Measurements from ENCODE around the gene TRPM5. TPM values are rescaled to one million over a fixed set of nuclear protein-coding genes. Genes with fewer than 3 reads are reported as not detected.

TRPM5 gene
- total RNA-seq, 3 donors from 2014 or later: 2.2 to 3.7 (median 2.5) TPM

GRCh38 chr11:2471804-2472096 is 27.4 kb upstream of the TRPM5 start:
- ATAC-seq: no peak
- intact Hi-C loops (cut with DNase I, micrococcal nuclease): no loop called here
- Histone ChIP-seq H3K4me1 (ENCODE audit: low read depth) (peaks cover 6% of the 10 kb centered on the region), H3K36me3 (ENCODE audit: low read depth) (no peaks in the 10 kb centered on the region), H3K4me3 (no peak overlapping the region), H3K9me3 (no peaks in the 10 kb centered on the region)
- no peak for DNase-seq
- TF ChIP-seq CTCF (IDR thresholded peaks at IDR 0.05): no peak

GRCh38 chr11:2471048-2471803 is 26.9 kb upstream of the TRPM5 start:
- peaks cover 8% of the 10 kb centered on the region for H3K4me1 ChIP-seq (ENCODE audit: low read depth)
- intact Hi-C loops (cut with DNase I, micrococcal nuclease): no loop called here
- DNase-seq (no peak), ATAC-seq (no peak)
- H3K4me3 ChIP-seq: no peak overlapping the region
- no peaks in the 10 kb centered on the region for H3K36me3 ChIP-seq (ENCODE audit: low read depth)
- no peaks in the 10 kb centered on the region for H3K9me3 ChIP-seq
- TF ChIP-seq CTCF (IDR thresholded peaks at IDR 0.05): no peak

GRCh38 chr11:2470495-2470894 is 26.2 kb upstream of the TRPM5 start:
- intact Hi-C loops (cut with DNase I, micrococcal nuclease): no loop called here

GRCh38 chr11:2468363-2469235 is 24.3 kb upstream of the TRPM5 start:
- no peak for TF ChIP-seq CTCF (IDR thresholded peaks at IDR 0.05)
- no peak for DNase-seq
- intact Hi-C loops (cut with DNase I, micrococcal nuclease): no loop called here

More at GRCh38 chr11:2470495-2470894, 26.2 kb upstream of the TRPM5 start:
- ATAC-seq: no peak
- no peak overlapping the region for H3K4me3 ChIP-seq
- no peak for TF ChIP-seq CTCF (IDR thresholded peaks at IDR 0.05)
- peaks cover 11% of the 10 kb centered on the region for H3K4me1 ChIP-seq (ENCODE audit: low read depth)
- no peaks in the 10 kb centered on the region for H3K36me3 ChIP-seq (ENCODE audit: low read depth)
- DNase-seq: no peak
- H3K9me3 ChIP-seq: no peaks in the 10 kb centered on the region

GRCh38 chr11:2467695-2468055 is 23.4 kb upstream of the TRPM5 start:
- ATAC-seq: no peak
- no peak for TF ChIP-seq CTCF (IDR thresholded peaks at IDR 0.05)
- DNase-seq: no peak
- H3K9me3 ChIP-seq: no peaks in the 10 kb centered on the region
- H3K36me3 ChIP-seq (ENCODE audit: low read depth): no peaks in the 10 kb centered on the region
- intact Hi-C loops (cut with DNase I, micrococcal nuclease): no loop called here
- H3K4me3 ChIP-seq: no peak overlapping the region
- H3K4me1 ChIP-seq (ENCODE audit: low read depth): peaks cover 25% of the 10 kb centered on the region

More at GRCh38 chr11:2468363-2469235, 24.3 kb upstream of the TRPM5 start:
- Histone ChIP-seq H3K36me3 (ENCODE audit: low read depth) (no peaks in the 10 kb centered on the region), H3K4me1 (ENCODE audit: low read depth) (peaks cover 17% of the 10 kb centered on the region), H3K4me3 (no peak overlapping the region), H3K9me3 (no peaks in the 10 kb centered on the region)
- ATAC-seq: no peak
